NT2/D1 (cell line): Measurements from ENCODE around the gene MPV17L2.

Experiments
- DNase-seq: peaks from one replicate; pipeline ENCODE4 v3.0.0-alpha.2; 2011; ENCODE audit warnings: low read depth, low spot score
- H3K27me3 ChIP-seq: 2 replicates; pipeline ENCODE4 v1.6.0; 2011; ENCODE audit warnings: mild to moderate bottlenecking; ENCODE audit not compliant: insufficient read length, insufficient read depth
- H3K36me3 ChIP-seq: 2 replicates; pipeline ENCODE4 v1.6.1; 2011; ENCODE audit warnings: mild to moderate bottlenecking, low read length, mixed read lengths; ENCODE audit not compliant: insufficient read depth, insufficient read length
- H3K4me1 ChIP-seq: 2 replicates; pipeline ENCODE4 v1.5.1; 2011; ENCODE audit not compliant: insufficient read depth, insufficient read length
- H3K4me3 ChIP-seq: 2 replicates; pipeline ENCODE4 v1.5.1; 2011; ENCODE audit warnings: low read depth; ENCODE audit not compliant: insufficient read length
- H3K9ac ChIP-seq: 2 replicates; pipeline ENCODE4 v1.6.0; 2011; ENCODE audit warnings: low read depth; ENCODE audit not compliant: insufficient read length
- H3K9me3 ChIP-seq: 2 replicates; pipeline ENCODE4 v1.5.1; 2011; ENCODE audit warnings: mild to moderate bottlenecking, low read length; ENCODE audit not compliant: insufficient read depth
- SUZ12 ChIP-seq: IDR thresholded peaks from 2 replicates; pipeline ENCODE4 v1.6.1; 2011; ENCODE audit not compliant: insufficient read length, insufficient read depth; ENCODE audit errors: extremely low read depth
- YY1 ChIP-seq: IDR thresholded peaks from 2 replicates; pipeline ENCODE4 v1.6.1; 2011; ENCODE audit not compliant: insufficient read length, insufficient read depth
- ZNF274 ChIP-seq: IDR thresholded peaks from 2 replicates; pipeline ENCODE4 v1.6.1; 2011; ENCODE audit warnings: mild to moderate bottlenecking, low read depth, low read length

The MPV17L2 gene

DNA sequence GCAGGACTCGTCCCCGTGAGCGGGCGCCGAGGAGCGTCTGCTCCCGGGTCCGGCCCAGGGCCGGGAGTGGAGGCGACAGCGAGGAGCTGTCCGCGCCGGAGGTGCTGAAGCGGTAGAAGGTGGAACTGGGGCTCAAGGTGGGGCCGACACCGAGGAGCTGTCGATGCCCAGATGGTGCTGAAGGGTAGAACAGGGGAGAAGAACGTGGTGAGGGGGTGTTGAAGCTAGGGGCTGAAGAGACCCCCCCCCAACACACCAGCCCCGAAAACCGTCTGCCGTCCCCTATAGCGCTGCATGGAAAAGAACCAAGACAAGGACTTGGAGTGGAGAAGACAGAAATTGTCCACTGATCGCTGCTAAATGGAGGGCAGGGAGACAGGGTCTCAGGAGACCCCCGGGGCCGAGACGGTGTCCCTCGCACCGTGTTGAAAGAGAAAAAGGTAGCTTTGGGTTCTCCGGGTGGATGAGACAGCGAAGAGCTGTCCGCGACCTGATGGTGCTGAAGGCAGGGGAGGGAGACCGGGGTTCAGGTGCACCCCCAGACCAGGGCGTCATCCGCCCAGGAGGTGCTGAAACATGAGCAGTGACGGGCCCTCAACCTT, 40.3 kb downstream of the MPV17L2 start:
- no peaks in the 10 kb centered on the region for H3K9me3 ChIP-seq
- peak overlapping the region; percentile 2 for H3K9ac ChIP-seq
- no peaks in the 10 kb centered on the region for H3K36me3 ChIP-seq
- H3K27me3 ChIP-seq = peaks cover 20% of the 10 kb centered on the region
- peak; percentile 78 for DNase-seq
- peaks cover 14% of the 10 kb centered on the region for H3K4me1 ChIP-seq
- TF ChIP-seq SUZ12 = no peak
- TF ChIP-seq YY1 = no peak
- TF ChIP-seq ZNF274 = no peak
- peak overlapping the region; percentile 42 for H3K4me3 ChIP-seq

DNA sequence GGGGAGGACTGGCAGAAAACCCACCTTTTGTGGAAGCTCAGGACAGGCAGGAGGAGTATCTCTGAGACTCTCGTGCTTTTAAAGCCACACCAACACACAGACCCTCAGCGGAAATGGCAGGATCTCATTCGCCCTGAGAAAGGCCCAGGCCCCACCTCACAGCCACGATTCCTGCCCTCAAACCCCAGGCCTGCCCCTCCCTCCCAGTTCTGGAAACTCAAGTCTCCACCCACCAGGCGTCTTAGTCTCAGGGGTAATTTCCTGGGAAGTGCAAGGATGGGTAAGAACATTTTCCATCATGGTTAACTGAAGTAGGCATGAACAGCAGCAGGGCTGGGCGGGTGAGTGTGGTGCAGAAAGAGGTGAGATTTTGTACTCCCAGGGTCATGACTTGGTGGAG, 41.2 kb downstream of the MPV17L2 start:
- no peaks in the 10 kb centered on the region for H3K9me3 ChIP-seq
- H3K4me1 ChIP-seq = peaks cover 14% of the 10 kb centered on the region
- peaks cover 20% of the 10 kb centered on the region for H3K27me3 ChIP-seq
- H3K4me3 ChIP-seq = no peak overlapping the region
- H3K36me3 ChIP-seq = no peaks in the 10 kb centered on the region
- no peak for DNase-seq
- TF ChIP-seq SUZ12 (no peak), ZNF274 (no peak), YY1 (no peak)
- no peak overlapping the region for H3K9ac ChIP-seq

DNA sequence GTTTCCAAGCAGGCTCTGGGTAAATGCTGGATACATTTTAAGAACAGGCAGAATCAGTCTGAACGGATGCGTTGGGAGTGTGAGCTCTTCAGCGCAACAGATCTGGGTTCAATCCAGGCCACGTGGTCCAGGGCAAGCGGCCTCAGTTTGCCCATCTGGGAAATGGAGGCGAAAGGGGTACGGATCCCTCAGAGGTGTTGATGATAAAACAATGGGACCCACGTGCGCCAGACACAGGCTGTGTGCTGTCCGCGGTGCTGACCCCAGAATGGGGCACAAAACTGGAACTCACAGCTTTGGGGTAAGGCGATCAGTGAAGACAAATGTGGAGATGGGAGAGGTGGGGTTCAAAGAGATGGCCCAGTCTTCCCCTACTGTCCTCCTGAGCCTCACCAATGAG, 46.3 kb downstream of the MPV17L2 start:
- Histone ChIP-seq H3K27me3 (peaks cover 15% of the 10 kb centered on the region), H3K9ac (no peak overlapping the region), H3K9me3 (no peaks in the 10 kb centered on the region), H3K36me3 (no peaks in the 10 kb centered on the region), H3K4me3 (no peak overlapping the region), H3K4me1 (peaks cover 3% of the 10 kb centered on the region)
- TF ChIP-seq SUZ12 (no peak), YY1 (no peak), ZNF274 (no peak)
- DNase-seq = no peak

DNA sequence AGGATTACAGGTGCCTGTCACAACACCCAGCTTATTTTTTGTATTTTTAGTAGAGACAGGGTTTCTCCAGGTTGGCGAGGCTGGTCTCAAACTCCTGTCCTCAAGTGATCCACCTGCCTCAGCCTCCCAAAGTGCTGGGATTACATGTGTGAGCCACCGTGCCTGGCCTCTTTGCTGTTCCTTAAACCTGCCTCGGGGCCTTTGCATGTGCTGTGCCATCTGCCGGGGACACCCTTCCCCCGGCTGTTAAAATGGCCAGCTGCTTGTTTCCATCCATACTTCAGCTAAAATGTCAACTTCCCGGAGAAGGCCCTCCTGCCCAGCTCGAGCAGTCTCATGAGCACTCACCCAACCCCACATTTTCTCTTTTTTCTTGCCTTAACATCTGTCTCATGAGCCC, 52.3 kb downstream of the MPV17L2 start:
- no peak for DNase-seq
- Histone ChIP-seq H3K9ac (no peak overlapping the region), H3K36me3 (no peaks in the 10 kb centered on the region), H3K9me3 (peaks cover 3% of the 10 kb centered on the region; the same call in 1 of the 2 replicates), H3K4me3 (no peak overlapping the region), H3K4me1 (peaks cover 3% of the 10 kb centered on the region), H3K27me3 (peaks cover 4% of the 10 kb centered on the region)
- TF ChIP-seq YY1 (no peak), SUZ12 (no peak), ZNF274 (no peak)
